ENCODE data around the gene SEC24C. TPM values are rescaled to one million over a fixed set of nuclear protein-coding genes. Genes with fewer than 3 reads are reported as not detected.
A peak's percentile ranks its signal among the peaks of the same experiment; 100 is the strongest.
"Not testable (repeated sequence)": the region's sequence is repeated elsewhere in the genome, so short reads cannot be mapped to it uniquely, and the experiment has no call there.

SEC24C gene
- total RNA-seq, 1 experiment from 2014 or later = 116 TPM

DNA sequence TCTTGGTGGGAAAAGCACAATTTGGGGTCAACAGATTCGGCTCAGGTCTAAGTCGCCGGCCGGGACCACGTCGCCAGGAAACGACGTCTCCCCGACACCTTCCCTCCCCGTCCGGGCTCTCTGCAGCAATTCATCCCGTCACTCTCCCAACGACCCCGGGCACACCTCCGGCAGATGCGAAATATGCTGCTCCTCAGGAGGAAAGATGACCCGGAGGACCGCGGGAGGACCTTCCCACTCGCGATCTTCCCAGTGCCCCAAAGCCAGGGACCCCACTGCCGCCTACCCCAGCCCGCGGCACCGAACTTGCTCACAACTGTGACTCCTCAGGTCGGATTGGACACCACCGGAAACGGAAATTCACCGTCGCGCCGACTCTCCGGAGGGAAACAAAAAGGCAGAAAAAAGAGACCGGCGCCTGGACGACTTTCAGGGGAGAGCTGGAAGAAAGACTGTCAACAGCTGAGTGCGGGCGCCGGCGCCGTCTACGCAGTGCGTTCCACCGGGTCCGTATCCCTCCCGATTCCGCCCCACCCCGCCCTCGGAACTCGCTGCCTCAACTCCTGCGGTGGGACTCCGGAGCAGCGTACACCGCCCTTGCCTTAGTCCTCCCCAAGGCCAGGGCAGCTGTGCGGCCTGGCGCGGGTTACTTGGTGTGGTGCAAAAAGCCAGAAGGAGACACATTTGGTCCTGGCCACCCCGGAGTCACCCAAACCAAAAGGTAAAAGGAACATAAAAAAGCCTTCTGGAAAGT lies 13.8 kb upstream of the SEC24C start:
- peak; percentile 93 for DNase-seq (ENCODE audit: low read depth)

DNA sequence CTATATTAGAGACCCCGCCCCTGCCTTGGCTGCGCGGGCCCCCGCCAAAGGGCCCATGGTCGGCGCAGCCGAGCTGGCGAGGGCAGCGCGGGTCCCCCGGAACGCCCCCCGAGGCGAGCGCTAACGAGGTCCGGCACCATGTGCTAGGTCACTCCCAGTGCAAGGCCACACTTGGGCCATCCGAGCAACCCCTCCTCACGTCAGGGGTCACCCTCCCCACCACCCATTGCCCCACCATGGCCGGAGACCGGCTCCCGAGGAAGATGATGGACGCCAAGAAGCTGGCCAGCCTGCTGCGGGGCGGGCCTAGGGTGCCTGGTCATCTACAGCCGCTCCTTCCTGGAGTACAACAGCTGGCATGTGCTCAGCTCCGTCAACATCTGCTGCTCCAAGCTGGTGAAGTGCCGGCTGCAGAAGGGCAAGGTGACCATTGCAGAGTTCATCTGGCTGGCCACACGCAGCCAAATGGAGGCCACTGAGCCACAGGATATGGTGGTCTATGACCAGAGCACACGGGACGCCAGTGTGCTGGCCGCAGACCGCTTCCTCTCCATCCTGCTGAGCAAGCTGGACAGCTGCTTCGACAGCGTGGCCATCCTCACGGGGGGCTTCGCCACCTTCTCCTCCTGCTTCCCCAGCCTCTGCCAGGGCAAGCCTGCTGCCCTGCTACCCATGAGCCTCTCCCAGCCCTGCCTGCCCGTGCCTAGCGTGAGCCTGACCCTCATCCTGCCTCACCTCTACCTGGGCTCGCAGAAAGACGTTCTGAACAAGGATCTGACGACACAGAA lies 12.4 kb upstream of the SEC24C start:
- no peak for DNase-seq (ENCODE audit: low read depth)

DNA sequence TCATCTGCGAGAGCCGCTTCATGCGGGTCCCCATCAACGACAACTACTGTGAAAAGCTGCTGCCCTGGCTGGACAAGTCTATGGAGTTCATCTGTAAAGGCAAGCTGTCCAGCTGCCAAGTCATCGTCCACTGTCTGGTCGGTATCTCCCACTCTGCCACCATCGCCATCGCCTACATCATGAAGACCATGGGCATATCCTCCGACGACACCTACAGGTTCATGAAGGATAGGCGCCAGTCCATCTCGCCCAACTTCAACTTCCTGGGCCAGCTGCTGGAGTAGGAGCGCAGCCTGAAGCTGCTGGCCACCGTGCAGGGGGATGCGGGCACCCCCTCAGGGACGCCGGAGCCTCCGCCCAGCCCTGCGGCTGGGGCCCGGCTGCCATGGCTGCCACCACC lies 11.7 kb upstream of the SEC24C start:
- no peak for DNase-seq (ENCODE audit: low read depth)

DNA sequence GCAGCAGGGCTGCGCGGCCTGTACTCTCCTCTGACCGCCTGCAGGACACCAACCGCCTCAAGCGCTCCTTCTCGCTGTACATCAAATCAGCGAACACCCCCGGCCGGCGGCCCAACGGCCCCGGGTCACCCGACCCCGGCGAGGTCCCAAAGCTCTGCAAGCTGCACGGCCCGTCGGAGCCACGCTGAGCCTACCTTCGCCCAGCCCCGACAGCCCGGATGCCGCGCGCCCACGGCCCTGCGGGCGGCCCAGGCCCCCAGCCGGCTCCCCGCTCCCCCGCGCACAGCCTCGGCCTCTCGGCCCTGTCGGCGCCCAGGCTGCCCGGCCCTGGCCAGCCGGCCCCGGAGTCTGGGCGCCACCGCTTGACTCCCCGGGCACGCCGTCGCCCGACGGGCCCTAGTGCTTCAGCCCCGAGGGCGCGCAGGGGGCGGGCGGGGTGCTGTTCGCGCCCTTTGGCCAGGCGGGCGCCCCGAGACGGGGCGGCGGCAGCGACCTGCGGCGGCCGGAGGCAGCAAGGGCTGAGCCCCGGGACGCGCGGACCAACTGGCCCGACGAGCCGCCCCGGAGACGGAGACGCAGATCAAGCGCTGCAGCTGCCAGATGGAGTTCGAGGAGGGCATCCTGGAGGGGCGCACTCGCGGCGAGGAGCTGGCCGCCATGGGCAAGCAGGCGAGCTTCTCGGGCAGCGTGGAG lies 11.1 kb upstream of the SEC24C start:
- DNase-seq (ENCODE audit: low read depth) = no peak

DNA sequence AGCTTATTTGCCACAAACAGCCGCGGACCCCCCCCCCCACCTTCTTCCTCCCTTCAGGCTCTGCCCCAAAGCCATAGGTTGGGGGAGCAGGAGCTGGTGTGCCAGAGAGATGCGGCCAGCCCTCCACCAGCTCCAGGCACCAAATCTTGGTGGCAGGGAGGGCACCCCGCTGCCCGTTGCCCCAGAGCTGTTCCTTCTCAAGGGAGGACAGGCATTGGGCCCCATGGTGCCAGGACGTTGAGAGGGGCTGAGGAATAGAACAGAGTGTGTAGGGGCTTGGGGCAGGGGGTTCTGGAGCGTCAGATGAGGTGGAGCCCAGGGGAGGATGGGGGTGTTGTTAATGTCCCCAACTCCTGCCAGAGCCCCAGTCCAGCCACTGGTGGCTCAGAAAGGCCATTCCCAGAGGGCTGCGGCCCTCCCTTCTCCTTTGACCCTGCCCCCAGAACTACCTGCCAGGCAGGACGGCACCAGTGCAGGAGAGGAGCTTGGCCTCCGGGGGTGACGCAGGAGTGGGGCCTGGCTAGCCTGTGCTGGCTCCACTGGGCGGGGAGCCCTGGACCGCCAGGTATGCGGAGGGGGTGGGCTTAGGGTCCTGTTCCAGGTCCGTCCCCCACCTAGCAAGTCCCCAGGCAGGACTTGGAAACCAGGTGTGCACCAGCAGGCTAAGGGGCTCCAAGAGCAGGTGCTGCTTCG lies 10.0 kb upstream of the SEC24C start:
- no peak for DNase-seq (ENCODE audit: low read depth)

DNA sequence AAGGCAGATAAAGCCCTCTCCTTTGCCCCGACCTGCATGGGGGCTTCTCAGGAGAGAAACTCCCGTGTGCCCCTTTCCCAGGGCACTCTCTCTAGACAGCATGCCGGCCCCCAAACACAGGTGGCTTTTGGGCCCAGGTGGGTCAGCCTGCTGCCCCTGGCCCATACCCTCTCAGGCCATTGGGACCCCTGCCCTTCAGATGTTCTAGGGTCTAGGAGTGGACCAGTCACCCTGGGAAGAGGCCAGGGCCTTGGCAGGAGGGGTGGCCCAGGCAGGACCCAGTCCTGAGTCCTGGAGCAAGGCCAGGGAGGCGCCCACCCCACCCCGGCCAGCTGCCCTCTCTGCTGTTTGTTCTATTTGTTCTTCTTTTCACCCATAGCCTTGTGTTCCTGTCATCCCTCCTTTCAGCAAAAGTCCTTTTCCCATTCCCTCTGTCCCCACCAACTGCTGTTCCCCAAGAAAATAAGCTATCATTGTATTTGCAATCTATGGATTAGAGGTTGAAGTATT lies 9.3 kb upstream of the SEC24C start:
- no peak for DNase-seq (ENCODE audit: low read depth)

DNA sequence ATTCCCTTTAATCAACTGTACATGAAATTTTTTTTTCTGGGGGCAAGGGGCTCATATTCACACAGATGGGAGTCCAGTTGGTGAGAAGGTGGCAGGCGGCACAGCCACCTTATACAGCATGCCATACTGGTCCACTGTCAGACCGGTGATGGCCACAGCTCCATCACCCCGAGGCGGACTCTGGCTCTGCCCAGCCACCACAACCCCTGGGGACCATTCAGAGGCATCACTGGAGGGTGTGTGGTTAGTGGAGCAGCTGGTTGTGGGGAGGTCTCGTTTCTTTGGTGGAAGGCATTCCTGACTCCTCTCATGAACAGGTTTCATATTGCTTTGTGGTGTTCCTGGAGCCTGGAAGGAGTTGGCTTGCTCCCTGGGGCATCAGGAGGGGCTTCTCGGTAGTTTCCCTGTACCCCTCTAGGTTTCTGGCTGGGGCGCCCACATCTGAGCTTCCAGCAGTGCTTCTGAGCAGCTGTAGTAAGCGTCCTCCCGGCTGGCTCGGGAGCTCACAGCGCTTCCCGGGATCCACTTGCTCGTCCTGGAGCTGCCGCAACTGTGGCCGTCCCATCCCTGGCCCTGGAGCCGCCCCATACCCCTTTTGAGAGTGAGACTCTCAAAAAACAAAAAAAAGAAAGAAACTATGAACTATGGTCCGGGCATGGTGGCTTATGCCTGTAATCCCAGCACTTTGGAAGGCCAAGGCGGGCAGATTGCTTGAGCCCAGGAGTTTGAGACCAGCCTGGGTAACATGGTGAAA lies 3.5 kb upstream of the SEC24C start:
- DNase-seq (ENCODE audit: low read depth) = not testable (repeated sequence)

DNA sequence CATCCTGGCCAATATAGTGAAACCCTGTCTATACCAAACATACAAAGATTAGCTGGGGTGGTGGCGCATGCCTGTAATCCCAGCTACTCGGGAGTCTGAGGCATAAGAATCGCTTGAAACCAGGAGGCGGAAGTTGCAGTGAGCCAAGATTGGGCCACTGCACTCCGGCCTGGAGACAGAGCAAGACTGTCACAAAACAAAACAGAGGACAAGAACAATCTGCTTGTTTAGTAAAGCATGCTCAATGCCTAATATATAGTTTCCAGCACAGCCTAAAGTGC lies 1.8 kb upstream of the SEC24C start:
- DNase-seq (ENCODE audit: low read depth) = no peak

DNA sequence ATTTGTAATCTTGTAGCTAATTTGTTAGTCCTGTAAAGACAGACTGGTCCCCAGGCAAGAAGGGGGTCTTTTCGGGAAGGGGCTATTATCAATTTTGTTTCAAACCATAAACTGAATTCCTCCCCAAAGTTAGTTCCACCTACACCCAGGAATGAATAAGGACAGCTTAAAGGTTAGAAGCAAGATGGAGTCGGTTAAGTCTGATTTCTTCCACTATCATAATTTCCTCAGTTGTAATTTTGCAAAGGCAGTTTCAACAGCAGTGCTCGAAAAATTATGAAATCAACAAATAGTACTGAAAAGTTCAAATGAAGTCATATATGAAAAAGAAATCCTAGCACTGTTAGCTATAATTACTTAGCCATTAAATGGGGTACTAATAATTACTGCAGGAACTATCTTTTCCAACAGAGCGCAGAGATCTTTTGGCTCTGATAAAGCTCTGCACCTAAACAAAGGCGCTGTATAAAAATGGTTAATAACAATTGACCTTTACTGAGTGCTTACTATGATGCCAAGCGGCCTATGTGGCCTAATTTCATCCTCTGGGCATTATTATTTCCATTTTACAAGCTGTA lies 756 bp upstream of the SEC24C start:
- DNase-seq (ENCODE audit: low read depth) = no peak

DNA sequence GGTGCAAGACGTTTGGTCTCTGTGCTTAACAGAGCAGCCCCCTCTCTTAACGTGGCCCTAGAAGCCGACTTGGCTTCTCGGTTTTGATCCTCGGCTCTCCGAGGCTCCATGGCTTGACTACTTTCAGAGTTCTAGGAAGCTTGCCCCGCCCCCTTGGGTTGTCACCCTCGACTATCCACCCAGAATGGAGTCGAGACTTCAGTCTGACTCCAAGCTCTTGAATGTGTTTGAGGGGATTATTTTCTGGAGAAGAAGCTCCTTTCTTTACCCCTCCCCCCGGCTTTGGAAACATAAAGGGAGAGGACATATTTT lies 448 bp downstream of the SEC24C start:
- DNase-seq (ENCODE audit: low read depth) = no peak

DNA sequence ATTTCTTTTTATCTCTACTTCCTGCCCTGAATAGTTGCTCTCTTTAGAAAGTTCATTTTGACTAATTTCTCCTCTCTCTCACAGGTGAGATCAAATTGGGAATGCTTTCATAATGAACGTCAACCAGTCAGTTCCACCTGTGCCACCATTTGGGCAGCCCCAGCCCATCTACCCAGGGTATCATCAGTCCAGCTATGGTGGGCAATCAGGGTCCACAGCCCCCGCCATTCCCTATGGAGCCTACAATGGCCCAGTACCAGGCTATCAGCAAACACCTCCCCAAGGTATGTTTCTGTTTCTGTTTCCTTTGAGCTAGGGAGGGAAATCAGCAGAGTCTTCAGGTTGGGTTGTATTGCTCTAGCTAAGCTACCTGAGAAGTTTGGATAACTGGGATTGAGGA lies 2.5 kb downstream of the SEC24C start:
- no peak for DNase-seq (ENCODE audit: low read depth)

DNA sequence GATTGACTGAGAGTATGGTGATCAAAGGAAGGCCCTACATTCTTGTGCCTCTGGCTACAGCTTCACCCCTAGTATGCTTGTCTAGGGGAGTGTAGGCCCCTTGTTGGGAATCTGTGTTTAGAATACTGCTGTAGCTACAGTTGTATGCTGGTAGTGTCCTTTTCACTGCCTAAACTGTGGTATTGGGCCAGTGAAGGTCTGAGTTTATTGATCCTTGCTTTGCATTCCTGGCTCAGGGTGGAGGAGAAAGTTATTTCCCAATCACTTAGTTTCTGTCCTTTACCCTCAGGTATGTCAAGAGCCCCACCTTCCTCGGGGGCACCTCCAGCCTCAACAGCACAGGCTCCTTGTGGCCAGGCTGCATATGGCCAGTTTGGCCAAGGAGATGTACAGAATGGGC lies 6.6 kb downstream of the SEC24C start:
- no peak for DNase-seq (ENCODE audit: low read depth)

DNA sequence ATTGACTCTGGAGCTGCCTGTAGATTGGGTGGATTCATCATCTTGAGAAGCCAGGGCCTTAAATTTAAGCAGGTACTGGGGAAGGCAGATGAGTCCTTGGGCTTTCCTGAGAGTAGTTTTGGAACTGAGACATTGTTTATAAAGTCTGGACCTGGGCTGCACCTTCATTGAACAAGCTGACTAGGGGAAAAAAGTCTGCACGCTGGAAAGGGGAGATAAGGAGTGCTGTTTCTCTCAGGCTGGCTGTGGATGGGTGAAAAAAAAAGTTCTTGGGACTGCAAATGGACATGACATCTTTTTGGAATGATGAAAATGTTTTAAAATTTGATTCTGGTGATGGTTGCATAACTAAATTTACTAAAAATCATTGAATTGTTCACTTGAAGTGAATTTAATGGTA lies 12.0 kb downstream of the SEC24C start:
- no peak for DNase-seq (ENCODE audit: low read depth)

DNA sequence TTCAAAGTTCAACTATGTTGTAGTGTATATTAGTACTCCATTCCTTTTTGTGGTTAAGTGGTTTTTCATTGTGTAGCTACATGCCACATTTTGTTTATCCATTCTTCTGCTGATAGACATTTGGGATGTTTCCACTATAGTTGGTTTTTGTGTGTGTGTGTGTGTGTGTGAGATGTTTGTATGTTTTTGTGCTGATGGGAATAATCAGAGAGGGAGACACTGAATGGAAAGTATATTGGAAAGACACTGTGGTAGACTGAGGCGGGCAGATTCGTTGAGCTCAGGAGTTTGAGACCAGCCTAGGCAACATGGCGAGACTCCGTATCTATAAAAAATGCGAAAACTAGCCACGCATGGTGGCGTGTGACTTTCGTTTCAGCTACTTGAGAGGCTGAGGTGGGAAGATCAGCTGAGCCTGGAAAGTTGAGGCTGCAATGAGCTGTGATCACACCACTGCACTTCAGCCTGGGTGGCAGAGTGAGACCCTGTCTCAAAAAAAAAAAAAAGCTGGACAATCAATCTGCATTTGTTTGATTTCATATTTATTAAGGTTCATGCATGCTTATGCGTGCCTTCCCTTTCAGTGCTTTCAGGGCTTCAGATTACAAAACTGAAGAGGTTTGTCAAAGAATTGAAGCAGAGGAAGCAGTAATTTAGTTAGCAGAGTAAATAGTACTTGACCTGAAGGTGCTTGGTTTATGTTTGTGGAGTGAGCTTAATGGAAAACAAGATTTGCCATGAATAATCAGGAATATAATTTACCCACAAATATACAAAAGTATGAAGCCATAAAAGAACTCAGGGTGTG lies 14.7 kb downstream of the SEC24C start:
- DNase-seq (ENCODE audit: low read depth) = no peak

DNA sequence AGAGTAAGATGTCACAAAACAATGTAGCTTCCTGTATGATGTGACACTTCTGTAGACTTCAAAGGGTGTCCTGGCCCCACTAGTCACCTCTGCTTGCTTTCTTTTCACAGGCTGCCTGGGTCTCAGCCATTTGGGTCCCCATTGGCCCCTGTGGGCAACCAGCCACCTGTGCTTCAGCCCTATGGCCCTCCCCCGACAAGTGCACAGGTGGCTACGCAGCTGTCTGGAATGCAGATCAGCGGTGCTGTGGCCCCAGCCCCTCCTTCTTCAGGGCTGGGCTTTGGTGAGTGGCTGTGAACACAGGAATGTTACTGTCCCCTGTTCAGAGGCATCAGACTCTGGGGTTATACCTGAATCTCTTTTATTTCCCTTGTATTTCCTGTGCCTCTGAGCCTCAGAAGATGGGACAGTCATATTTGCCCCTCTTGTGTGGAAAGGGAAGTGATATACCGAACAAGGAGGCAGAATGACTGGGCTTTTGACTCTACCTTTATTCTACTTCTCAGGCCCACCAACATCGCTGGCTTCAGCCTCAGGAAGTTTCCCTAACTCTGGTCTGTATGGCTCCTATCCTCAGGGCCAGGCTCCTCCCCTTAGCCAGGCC lies 15.4 kb downstream of the SEC24C start:
- no peak for DNase-seq (ENCODE audit: low read depth)

DNA sequence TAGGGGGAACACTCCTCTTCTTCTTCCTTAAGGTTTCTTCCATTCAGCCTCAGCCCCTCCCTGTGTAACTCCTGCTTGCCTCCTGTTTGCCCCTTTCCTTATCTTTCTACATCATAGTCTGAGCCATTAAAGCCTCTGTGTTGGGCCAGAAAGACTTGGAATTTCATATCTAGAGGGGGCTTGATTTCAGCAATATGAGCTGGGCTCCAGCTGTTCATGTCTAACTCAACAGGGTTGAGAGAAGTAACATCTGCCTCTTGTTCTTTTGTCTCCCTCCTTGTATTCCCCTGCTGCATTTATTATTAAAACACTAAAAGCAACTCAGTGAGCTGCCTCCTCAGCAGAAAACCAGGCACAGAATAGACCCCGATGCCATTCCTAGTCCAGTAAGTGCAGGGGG lies 17.6 kb downstream of the SEC24C start:
- no peak for DNase-seq (ENCODE audit: low read depth)

DNA sequence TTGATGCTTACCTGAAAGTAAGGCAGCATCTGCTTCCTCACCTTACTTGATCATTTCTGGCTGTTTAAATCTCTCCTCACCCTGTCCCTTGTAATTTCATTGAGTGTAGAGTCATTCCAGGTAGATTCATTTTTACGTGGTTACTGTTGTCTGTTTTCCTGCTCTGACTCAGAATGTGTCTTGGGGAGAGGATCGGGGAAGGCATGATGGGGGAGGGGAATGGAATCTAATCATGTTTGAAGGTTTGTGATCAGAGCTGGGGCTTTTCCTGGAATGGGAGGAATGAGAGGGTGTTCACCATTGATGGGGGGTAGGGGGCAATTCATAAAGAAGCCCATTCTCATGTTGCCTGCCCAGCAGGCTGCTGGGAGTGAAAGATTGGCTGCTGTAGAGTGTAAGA lies 18.7 kb downstream of the SEC24C start:
- peak; percentile 59 for DNase-seq (ENCODE audit: low read depth)

DNA sequence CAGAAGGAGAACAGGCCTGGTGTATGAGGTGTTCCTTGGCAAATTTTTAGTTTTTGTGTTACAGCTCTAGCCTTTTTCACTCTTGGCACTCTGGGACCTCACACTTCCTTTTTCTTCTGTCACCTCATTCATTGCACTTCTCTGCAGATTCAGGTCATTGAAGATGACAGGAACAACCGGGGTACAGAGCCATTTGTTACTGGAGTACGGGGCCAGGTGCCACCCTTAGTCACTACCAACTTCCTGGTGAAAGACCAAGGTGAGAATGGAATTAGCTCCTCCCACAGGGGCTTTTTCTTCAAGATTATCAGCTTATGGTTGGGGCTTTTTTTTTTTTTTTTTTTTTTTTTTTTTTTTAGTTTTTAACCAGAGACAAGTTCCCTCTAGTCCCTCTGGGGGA lies 19.2 kb downstream of the SEC24C start:
- no peak for DNase-seq (ENCODE audit: low read depth)

DNA sequence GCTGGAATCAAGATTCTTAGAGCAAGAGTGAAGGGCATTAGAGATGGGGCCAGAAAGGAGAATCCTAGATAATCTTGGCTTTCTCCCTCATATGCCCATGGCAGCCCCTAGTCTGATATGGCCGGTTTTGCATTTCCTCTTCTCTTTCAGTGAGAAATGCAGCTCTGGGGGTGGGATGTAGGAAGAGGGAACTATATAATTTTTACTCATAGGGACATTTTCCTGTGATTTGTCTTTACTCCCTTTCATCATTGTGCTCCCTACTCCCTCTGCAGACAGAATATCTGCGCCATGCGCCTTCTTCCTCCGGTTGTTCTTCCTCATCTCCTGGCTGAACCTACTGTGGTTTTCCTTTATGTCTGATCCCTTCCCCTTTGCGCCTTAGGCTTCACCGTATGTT lies 20.9 kb downstream of the SEC24C start:
- DNase-seq (ENCODE audit: low read depth) = no peak

DNA sequence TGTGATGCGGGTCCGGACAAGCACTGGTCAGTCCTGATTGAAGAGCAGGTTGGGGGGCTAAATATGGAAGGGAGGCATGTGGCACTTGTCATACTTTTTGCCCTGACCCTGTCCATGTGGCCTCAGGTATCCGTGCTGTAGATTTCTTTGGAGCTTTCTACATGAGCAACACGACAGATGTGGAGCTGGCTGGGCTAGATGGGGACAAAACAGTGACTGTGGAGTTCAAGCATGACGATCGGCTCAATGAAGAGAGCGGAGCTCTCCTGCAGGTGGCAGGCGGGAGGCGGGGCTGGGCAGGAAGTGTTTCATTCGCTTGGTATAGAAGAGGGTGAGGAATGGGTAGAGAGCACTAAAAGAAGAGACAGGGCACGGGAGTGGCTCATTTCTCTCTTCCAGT lies 24.7 kb downstream of the SEC24C start:
- DNase-seq (ENCODE audit: low read depth) = no peak
